IMR-90 (cell line): ENCODE results near the gene KCNQ1. TPM values are rescaled to one million over a fixed set of nuclear protein-coding genes. Genes with fewer than 3 reads are reported as not detected.

Experiments used
- ATAC-seq: fragments of 200-7000 bp; cut with Tn5 transposase; 2 replicates; pipeline ENCODE4 v1.9.1; 2020; ENCODE audit warnings: low read depth, mild to moderate bottlenecking, moderate library complexity
- BruUV-seq: library from RNA; stranded (reverse); fragments of 400-500 nt; replicated peaks from 2 replicates; lab custom pipeline; 2021; lab: Mats Ljungman, UMichigan
- CTCF ChIA-PET: fragments of 300-600 bp; formaldehyde crosslinking; extraction: SDS; loops from one replicate; lab custom pipeline; 2021; ENCODE audit warnings: antibody characterized with exemption; lab: Yijun Ruan, JAX
- POLR2A ChIA-PET: fragments of 300-600 bp; sonication (Branson Sonifier 250); formaldehyde crosslinking; loops from one replicate; lab custom pipeline; 2022; ENCODE audit warnings: antibody characterized with exemption; ENCODE audit not compliant: unreplicated experiment; lab: Charles Lee
- DNase-seq: peaks from one replicate; pipeline ENCODE4 v3.0.0; 2013
- H2AFZ ChIP-seq: replicated peaks from 2 replicates; pipeline ENCODE3; 2013; ENCODE audit warnings: low read length, mild to moderate bottlenecking; ENCODE audit not compliant: poor library complexity
- H2AK5ac ChIP-seq: 2 replicates; pipeline ENCODE4 v1.6.1; 2013; ENCODE audit warnings: low read depth, low read length, inconsistent platforms
- H2AK9ac ChIP-seq: replicated peaks from 2 replicates; pipeline ENCODE3; 2013; ENCODE audit warnings: mild to moderate bottlenecking, low read depth, low read length, moderate library complexity; ENCODE audit not compliant: poor library complexity
- H2BK120ac ChIP-seq: 2 replicates; pipeline ENCODE4 v1.6.1; 2013; ENCODE audit warnings: low read depth, low read length, inconsistent platforms
- H2BK15ac ChIP-seq: 3 replicates; pipeline ENCODE4 v1.6.1; 2013; ENCODE audit warnings: low read depth, low read length, inconsistent platforms
- H2BK20ac ChIP-seq: 2 replicates; pipeline ENCODE4 v1.6.1; 2013; ENCODE audit warnings: low read depth, mild to moderate bottlenecking, inconsistent platforms, low read length, moderate library complexity
- H2BK5ac ChIP-seq: 2 replicates; pipeline ENCODE4 v1.6.1; 2013; ENCODE audit warnings: mild to moderate bottlenecking, low read depth, low read length, inconsistent platforms; ENCODE audit not compliant: poor library complexity, severe bottlenecking
- H3K14ac ChIP-seq: replicated peaks from 2 replicates; pipeline ENCODE4 v1.6.1; 2013; ENCODE audit warnings: low read depth, low read length, inconsistent platforms
- H3K18ac ChIP-seq: 2 replicates; pipeline ENCODE4 v1.6.1; 2013; ENCODE audit warnings: low read depth, low read length, control low read depth
- H3K23ac ChIP-seq: 2 replicates; pipeline ENCODE4 v1.6.1; 2013; ENCODE audit warnings: low read depth, low read length, inconsistent platforms
- H3K27ac ChIP-seq: 2 replicates; pipeline ENCODE4 v1.5.1; 2013; ENCODE audit warnings: mild to moderate bottlenecking, control low read depth, low read length; ENCODE audit not compliant: insufficient read depth
- H3K27me3 ChIP-seq: 2 replicates; pipeline ENCODE4 v1.6.1; 2013; ENCODE audit warnings: low read length; ENCODE audit not compliant: control insufficient read depth, insufficient read depth
- H3K36me3 ChIP-seq: 2 replicates; pipeline ENCODE4 v1.6.1; 2013; ENCODE audit warnings: low read length, mixed read lengths; ENCODE audit not compliant: control insufficient read depth, insufficient read depth
- H3K4ac ChIP-seq: 2 replicates; pipeline ENCODE4 v1.6.1; 2013; ENCODE audit warnings: low read depth, low read length, inconsistent platforms
- H3K4me1 ChIP-seq: 2 replicates; pipeline ENCODE4 v1.6.1; 2013; ENCODE audit warnings: low read length, mixed read lengths; ENCODE audit not compliant: control insufficient read depth, insufficient read depth
- H3K4me2 ChIP-seq: 2 replicates; pipeline ENCODE4 v1.6.1; 2013; ENCODE audit warnings: low read depth, mild to moderate bottlenecking, control low read depth, low read length, moderate library complexity
- H3K4me3 ChIP-seq: 2 replicates; pipeline ENCODE4 v1.5.1; 2013; ENCODE audit warnings: low read depth, mild to moderate bottlenecking, control low read depth, low read length, moderate library complexity; ENCODE audit not compliant: insufficient read depth
- H3K56ac ChIP-seq: 2 replicates; pipeline ENCODE4 v1.6.1; 2013; ENCODE audit warnings: low read length, inconsistent platforms; ENCODE audit not compliant: insufficient read depth; ENCODE audit errors: extremely low read depth
- H3K79me1 ChIP-seq, 2 experiments: 2 replicates each; pipeline ENCODE4 v1.6.1; 2013; ENCODE audit warnings: low read length in 2 of 2, inconsistent platforms in 1 of 2, low read depth in 1 of 2
- H3K9ac ChIP-seq: 2 replicates; pipeline ENCODE4 v1.6.1; 2013; ENCODE audit warnings: low read depth, low read length, control low read depth
- H3K9me1 ChIP-seq: 2 replicates; pipeline ENCODE4 v1.6.1; 2013; ENCODE audit warnings: low read length, inconsistent platforms; ENCODE audit not compliant: insufficient read depth
- H3K9me3 ChIP-seq: 2 replicates; pipeline ENCODE4 v1.6.1; 2013; ENCODE audit warnings: low read length; ENCODE audit not compliant: control insufficient read depth, insufficient read depth
- H4K20me1 ChIP-seq: 2 replicates; pipeline ENCODE4 v1.6.1; 2013; ENCODE audit warnings: low read length, inconsistent platforms; ENCODE audit not compliant: insufficient read depth
- H4K5ac ChIP-seq: 2 replicates; pipeline ENCODE4 v1.6.1; 2013; ENCODE audit warnings: mild to moderate bottlenecking, low read depth, low read length, control low read depth
- H4K8ac ChIP-seq, 2 experiments: 2 replicates each; pipeline ENCODE4 v1.6.1; 2013; ENCODE audit warnings: low read depth in 2 of 2, low read length in 2 of 2, control low read depth in 1 of 2, inconsistent platforms in 1 of 2
- H4K91ac ChIP-seq: 2 replicates; pipeline ENCODE4 v1.6.1; 2013; ENCODE audit warnings: low read depth, low read length, inconsistent platforms; ENCODE audit not compliant: insufficient read depth
- FOS ChIP-seq: fragments of 150-350 bp; IDR thresholded peaks from 2 replicates; pipeline ENCODE4 v1.6.1; 2016; ENCODE audit warnings: low read depth, low read length
- MAZ ChIP-seq: IDR thresholded peaks from 2 replicates; pipeline ENCODE4 v1.6.1; 2012; ENCODE audit warnings: low read depth, mild to moderate bottlenecking, low read length, improper control_type of control experiment, moderate library complexity, borderline replicate concordance
- WGBS, 2 experiments: methylation state at CpG; one replicate each; pipeline versions ENCODE4 v1.1.5 to v1.1.7; 2013; ENCODE audit warnings: missing lambda C conversion rate in 2 of 2; ENCODE audit not compliant: insufficient read length in 1 of 2; ENCODE audit errors: extremely low coverage in 2 of 2; 5-methylcytosine and 5-hydroxymethylcytosine counted together
- dilution Hi-C: fragments of 300-500 bp; cut with HindIII; formaldehyde crosslinking; loops from one replicate; pipeline ENCODE4 v1.14.3; 2018; ENCODE audit warnings: low sequenced_read_pairs; ENCODE audit not compliant: unreplicated experiment
- in situ Hi-C: fragments of 300-500 bp; cut with MboI; formaldehyde crosslinking; loops from 3 replicates; pipeline ENCODE4 v1.14.3; 2019; ENCODE audit warnings: low sequenced_read_pairs, inconsistent platforms, mixed read lengths
- intact Hi-C: fragments of 100-400 bp; cut with micrococcal nuclease; formaldehyde crosslinking; loops from 2 replicates; pipeline ENCODE4 v1.10.0; 2022
- polyA plus RNA-seq, 3 experiments: library from polyadenylated mRNA; depleted of rRNA; stranded (reverse); fragments of >200 nt; gene quantifications; 2 replicates each; pipeline ENCODE4 v1.2.3, GENCODE V29; 2012; ENCODE audit warnings: low replicate concordance in 1 of 3
- total RNA-seq: library from RNA; depleted of rRNA; stranded (reverse); fragments of >200 nt; gene quantifications from 2 replicates; pipeline ENCODE4 v1.2.3, GENCODE V29; 2012

The KCNQ1 gene
- total and polyA plus RNA-seq, 2 of the 4 experiments (the other 2 are of a cell fraction): 0.07 TPM; not detected in 1

GRCh38 chr11:2841411-2842190, 396.8 kb downstream of the KCNQ1 start:
- Histone ChIP-seq H2AK9ac (peak overlapping the region; percentile 55), H3K56ac (no peak overlapping the region), H3K4me3 (no peak overlapping the region), H3K27me3 (peaks cover 22% of the 10 kb centered on the region), H3K4ac (no peak overlapping the region), H3K79me1 (no peaks in the 10 kb centered on the region), H3K4me1 (peaks cover 2% of the 10 kb centered on the region; the same call in 1 of the 2 replicates), H3K36me3 (no peaks in the 10 kb centered on the region), H4K91ac (no peak overlapping the region), H3K9me3 (no peaks in the 10 kb centered on the region), H4K20me1 (no peaks in the 10 kb centered on the region), H3K23ac (no peak overlapping the region), H3K14ac (no peak overlapping the region), H2BK120ac (no peak overlapping the region), H3K18ac (no peak overlapping the region), H4K8ac (no peak overlapping the region), H2BK15ac (no peak overlapping the region), H3K9me1 (no peaks in the 10 kb centered on the region), H2BK20ac (no peak overlapping the region), H4K5ac (no peak overlapping the region), H2AK5ac (no peak overlapping the region), H3K9ac (no peak overlapping the region), H3K4me2 (no peak overlapping the region), H2BK5ac (no peak overlapping the region), H2AFZ (peak overlapping the region; percentile 41), H3K27ac (no peak overlapping the region)
- dilution Hi-C loops: no loop called here
- in situ Hi-C loops: no loop called here
- BruUV-seq: no TSS peak
- ChIA-PET POLR2A (no interaction called here), CTCF (no interaction called here)
- DNase-seq (no peak), ATAC-seq (no peak)
- TF ChIP-seq MAZ (no peak), FOS (no peak)
- 87% methylated on average over 14 of the region's 26 CpGs; no CpG with 5 or more reads in 1 of the 2 experiments for WGBS, 2 experiments
- intact Hi-C loops: no loop called here
